GM10248 (cell line): Measurements from ENCODE around the gene ZNF394.
A peak's percentile ranks its signal among the peaks of the same experiment; 100 is the strongest.

Experiments
- CTCF ChIA-PET: fragments of 300-600 bp; sonication (Branson Sonifier 250); formaldehyde crosslinking; extraction: SDS; loops from one replicate; lab custom pipeline; 2021; ENCODE audit warnings: antibody characterized with exemption; lab: Yijun Ruan, JAX
- POLR2A ChIA-PET: fragments of 350-650 bp; sonication (Branson Sonifier 250); formaldehyde crosslinking; extraction: SDS; loops from one replicate; lab custom pipeline; 2020; ENCODE audit warnings: antibody characterized with exemption; lab: Yijun Ruan, JAX
- DNase-seq: peaks from one replicate; pipeline ENCODE4 v3.0.0; 2012; ENCODE audit errors: extremely low spot score
- CTCF ChIP-seq: IDR thresholded peaks from 2 replicates; pipeline ENCODE4 v1.5.1; 2012; ENCODE audit warnings: mild to moderate bottlenecking, low read depth; ENCODE audit errors: extremely low read depth, missing control alignments, control extremely low read depth

Gene ZNF394

DNA sequence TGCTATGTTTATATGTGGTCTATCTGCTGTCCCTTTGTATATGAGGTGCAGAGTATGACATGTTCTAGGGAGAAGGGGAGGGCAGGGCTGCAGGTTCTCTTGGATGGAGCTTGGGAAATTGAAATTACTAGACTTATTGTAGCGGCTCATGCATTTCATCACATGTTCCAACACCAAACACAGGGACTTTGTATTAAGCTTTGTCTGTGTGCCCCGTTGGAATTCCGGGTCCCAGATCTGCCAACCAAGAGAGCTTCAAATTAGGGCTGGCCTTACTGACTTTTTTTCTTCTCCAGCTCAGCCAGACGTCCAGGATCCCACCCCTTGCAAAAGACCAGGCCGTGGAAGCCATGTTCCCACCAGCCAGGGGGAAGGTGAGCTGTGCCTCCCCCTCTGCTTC is 24.0 kb downstream of the ZNF394 start:
- ChIA-PET POLR2A (no interaction called here), CTCF (interaction anchor here (1.1 to 2.0 kb wide), 2 partner anchors 13 to 22 kb away, joined by 3 to 5 read pairs; no protein-coding TSS in a partner anchor)
- TF ChIP-seq CTCF = no peak
- DNase-seq = no peak

DNA sequence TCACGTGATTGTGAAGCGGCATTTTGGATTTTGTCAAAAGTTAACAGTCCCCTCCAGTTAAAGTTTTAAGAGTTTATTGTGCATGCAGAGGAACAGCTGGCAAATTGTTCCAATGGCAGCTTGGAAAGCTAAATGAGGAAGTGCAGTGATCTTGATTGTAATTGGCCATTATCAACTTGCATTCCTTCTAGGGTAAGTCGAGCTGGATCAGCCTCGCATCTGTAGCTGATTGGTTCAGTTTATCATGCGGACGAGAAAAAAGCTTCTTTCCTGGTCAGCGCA is 26.8 kb downstream of the ZNF394 start:
- DNase-seq = peak; percentile 69
- no peak for TF ChIP-seq CTCF
- ChIA-PET POLR2A (no interaction called here), CTCF (no interaction called here)

DNA sequence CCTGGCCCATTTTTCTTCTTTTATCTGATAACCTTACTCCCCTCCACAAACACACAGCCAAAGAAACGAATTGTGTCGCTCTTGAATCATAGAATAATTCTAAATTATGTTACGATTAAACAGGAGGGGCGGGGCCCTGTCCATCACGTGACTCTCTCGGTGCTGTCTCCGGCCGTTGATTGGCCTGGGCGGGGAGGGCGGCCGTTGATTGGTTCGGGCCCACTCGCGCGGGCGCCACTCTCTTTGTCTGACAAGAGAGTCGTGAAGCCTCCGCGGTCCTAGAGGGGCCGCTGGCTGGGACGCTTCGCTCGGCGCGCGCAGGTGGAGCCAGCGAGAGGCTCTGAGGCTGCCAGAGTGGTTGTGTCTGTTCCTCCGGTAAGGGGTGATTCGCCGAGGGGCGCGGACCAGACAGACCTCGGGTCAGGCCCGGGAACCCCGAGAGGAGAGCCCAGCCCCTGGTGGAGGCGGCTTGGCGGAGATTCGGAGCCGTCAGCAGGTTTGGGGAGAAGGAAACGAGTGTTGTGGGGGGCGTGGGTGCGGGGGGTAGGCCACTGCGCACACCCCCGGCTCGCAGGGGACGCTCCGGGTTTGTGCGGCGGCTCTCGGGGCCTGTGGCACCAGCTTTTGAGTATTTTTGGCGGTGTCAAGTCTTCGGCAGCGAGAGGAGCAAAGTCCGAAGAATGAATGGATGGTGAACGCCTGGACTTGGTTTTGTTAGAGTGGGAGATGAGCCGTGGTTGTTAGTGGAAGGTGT is 27.3 kb downstream of the ZNF394 start, which contains the start of gene ZNF789:
ZNF789 (plus strand) TSS at position 330 of the 754 bp plus-strand sequence. CDS start 3,567 bp downstream, outside the sequence.
- no peak for TF ChIP-seq CTCF
- POLR2A ChIA-PET = no interaction called here
- peak; percentile 99 for DNase-seq
- CTCF ChIA-PET = no interaction called here

DNA sequence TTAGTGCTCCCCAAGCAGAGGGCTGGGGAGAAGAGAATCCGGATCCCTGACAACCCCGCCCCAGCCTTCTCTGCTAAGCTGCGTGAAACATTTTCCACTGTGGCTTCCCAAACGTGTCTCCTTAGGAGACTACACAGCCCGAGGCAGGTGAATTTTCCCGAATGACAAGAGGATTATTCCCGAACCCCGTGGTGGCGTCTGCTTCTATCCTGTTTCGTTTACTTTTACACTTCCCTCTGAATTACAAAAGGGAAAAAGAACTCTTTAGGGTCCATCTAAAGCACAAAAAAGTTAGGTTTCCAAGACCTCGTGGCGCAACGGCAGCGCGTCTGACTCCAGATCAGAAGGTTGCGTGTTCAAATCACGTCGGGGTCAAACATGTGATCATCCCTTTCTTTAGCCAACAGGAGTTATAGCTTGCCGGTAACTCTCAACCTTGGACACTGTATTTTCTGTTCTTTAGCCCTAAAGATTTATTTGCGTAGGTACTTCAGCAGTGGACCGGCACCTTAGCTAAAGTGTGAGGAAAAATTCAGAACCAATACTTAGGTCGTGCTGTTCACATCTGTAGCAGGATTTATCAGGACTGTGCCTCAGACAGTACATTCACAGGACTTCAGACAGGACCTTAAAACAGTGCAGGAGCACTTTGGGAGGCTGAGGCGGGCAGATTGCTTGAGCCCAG is 30.6 kb downstream of the ZNF394 start:
- no peak for TF ChIP-seq CTCF
- DNase-seq = no peak
- ChIA-PET POLR2A (no interaction called here), CTCF (no interaction called here)

- ChIA-PET CTCF (no interaction called here), POLR2A (no interaction called here)
- TF ChIP-seq CTCF = no peak
- DNase-seq = no peak
Observed at GRCh38 chr7:99468336-99468918, 31.7 kb downstream of the ZNF394 start.

- ChIA-PET CTCF (no interaction called here), POLR2A (interaction anchor here (0.8 to 1.0 kb wide), 2 partner anchors 23 to 27 kb away, joined by 3 to 7 read pairs; partner anchors contain the start of genes CPSF4 and PTCD1)
- TF ChIP-seq CTCF = no peak
- DNase-seq = no peak
Observed at GRCh38 chr7:99465421-99465768, 34.7 kb downstream of the ZNF394 start.
